ENCODE results near the gene SLC18B1. TPM values are rescaled to one million over a fixed set of nuclear protein-coding genes. Genes with fewer than 3 reads are reported as not detected.

Gene SLC18B1
- polyA plus RNA-seq, 1 experiment: 10.2 TPM

DNA sequence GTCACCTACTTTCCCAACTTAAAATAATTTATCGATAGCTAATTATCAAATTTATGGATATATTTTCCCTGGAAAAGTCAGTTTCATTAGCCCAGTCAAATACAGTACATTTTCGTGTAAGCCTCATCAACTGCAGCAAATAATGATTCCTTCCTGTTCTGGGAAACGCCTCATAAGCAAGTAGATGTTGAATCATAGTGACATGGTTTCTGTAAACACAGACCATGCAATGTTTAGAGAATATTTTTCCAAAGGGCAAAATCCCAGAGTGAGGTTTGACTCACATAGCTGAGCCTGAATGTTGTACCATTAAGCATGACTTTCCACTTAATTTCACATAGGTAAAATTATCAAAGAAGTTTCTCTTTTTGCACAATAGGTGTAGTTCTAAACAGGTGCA lies 67.9 kb downstream of the SLC18B1 start:
- no peak overlapping the region for H3K4me3 ChIP-seq (ENCODE audit: low read depth, low read length)
- H3K27ac ChIP-seq (ENCODE audit: low read depth, low read length): no peak overlapping the region
- no peaks in the 10 kb centered on the region for H3K9me3 ChIP-seq (ENCODE audit: control insufficient read depth, insufficient read depth, low read length)
- no peaks in the 10 kb centered on the region for H3K27me3 ChIP-seq (ENCODE audit: control insufficient read depth, insufficient read depth, low read length)
- ChIA-PET POLR2A (no interaction called here), CTCF (no interaction called here)
- DNase-seq (ENCODE audit: low read depth, low spot score): peak; percentile 68
- TF ChIP-seq, protein P1, sequence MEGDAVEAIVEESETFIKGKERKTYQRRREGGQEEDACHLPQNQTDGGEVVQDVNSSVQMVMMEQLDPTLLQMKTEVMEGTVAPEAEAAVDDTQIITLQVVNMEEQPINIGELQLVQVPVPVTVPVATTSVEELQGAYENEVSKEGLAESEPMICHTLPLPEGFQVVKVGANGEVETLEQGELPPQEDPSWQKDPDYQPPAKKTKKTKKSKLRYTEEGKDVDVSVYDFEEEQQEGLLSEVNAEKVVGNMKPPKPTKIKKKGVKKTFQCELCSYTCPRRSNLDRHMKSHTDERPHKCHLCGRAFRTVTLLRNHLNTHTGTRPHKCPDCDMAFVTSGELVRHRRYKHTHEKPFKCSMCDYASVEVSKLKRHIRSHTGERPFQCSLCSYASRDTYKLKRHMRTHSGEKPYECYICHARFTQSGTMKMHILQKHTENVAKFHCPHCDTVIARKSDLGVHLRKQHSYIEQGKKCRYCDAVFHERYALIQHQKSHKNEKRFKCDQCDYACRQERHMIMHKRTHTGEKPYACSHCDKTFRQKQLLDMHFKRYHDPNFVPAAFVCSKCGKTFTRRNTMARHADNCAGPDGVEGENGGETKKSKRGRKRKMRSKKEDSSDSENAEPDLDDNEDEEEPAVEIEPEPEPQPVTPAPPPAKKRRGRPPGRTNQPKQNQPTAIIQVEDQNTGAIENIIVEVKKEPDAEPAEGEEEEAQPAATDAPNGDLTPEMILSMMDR (IDR thresholded peaks at IDR 0.05; ENCODE audit: low read depth, low read length): no peak

DNA sequence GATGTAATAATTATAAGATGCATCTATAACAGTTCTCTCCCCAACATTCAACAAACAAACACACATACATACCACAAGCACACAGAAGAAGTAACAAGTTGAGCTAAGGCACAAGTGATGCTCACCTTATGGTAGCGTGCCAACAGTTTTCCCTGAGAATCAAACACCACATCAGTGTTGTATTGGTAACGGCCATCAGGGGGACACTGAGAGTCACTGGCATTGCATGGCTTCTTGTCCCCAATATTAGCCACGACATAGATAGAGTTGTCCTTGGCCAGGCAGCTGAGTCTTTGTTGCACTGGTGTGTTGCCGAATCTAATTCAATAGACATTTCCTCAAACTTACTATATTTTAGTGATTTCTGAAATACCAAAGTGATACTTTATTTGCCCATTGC lies 69.8 kb downstream of the SLC18B1 start:
- Histone ChIP-seq H3K4me3 (ENCODE audit: low read depth, low read length) (no peak overlapping the region), H3K27ac (ENCODE audit: low read depth, low read length) (no peak overlapping the region), H3K27me3 (ENCODE audit: control insufficient read depth, insufficient read depth, low read length) (no peaks in the 10 kb centered on the region), H3K9me3 (ENCODE audit: control insufficient read depth, insufficient read depth, low read length) (no peaks in the 10 kb centered on the region)
- ChIA-PET POLR2A (no interaction called here), CTCF (interaction anchor here (0.8 to 1.5 kb wide), 2 partner anchors 59 to 70 kb away, joined by 3 read pairs; partner anchors contain the start of gene SLC18B1)
- TF ChIP-seq, protein P1 (IDR thresholded peaks at IDR 0.05; ENCODE audit: low read depth, low read length): no peak
- no peak for DNase-seq (ENCODE audit: low read depth, low spot score)

DNA sequence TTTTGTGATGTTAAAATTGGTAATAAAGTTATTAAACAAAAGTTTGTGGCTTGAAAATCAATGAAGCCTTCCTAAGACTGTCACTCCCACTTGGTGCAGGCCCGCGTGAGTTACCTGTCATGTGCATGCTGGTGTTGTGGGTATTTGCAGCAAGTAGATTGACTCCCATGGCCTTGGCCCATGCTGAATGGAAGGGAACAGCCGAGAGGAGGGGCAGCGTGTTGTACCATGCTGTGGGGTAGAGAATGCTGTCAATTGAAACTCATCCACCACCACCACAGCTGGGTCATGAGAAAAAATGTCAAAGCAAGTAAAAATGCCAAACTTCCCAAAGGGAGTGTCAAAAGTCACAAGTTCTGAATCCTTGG lies 71.8 kb downstream of the SLC18B1 start:
- Histone ChIP-seq H3K9me3 (ENCODE audit: control insufficient read depth, insufficient read depth, low read length) (no peaks in the 10 kb centered on the region), H3K4me3 (ENCODE audit: low read depth, low read length) (no peak overlapping the region), H3K27me3 (ENCODE audit: control insufficient read depth, insufficient read depth, low read length) (no peaks in the 10 kb centered on the region), H3K27ac (ENCODE audit: low read depth, low read length) (no peak overlapping the region)
- DNase-seq (ENCODE audit: low read depth, low spot score): no peak
- ChIA-PET CTCF (no interaction called here), POLR2A (no interaction called here)
- TF ChIP-seq, protein P1 (IDR thresholded peaks at IDR 0.05; ENCODE audit: low read depth, low read length): no peak

DNA sequence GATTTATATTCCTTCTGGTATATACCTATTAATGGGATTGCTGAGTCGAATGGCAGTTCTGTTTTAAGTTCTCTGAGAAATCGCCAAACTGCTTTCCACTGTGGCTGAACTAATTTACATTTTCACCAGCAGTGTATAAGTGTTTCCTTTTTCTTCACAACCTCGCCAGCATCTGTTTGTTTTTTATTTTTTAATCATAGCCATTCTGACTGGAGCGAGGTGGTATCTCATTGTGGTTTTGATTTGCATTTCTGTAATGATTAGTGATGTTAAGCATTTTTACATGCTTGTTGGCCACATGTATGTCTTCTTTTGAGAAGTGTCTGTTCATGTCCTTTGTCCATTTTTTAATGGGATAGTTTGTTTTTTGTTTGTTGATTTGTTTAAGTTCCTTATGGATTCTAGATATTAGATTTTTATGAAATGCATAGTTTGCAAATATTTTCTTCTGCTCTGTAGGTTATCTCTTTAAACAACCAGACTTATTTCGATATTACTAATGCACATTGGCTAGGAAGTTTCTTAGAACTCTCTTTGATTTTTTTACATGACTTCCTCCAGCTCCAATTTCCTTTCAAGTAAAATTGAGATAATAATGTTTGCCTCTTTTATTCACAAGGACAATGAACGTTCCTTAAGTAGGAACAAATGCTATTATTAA lies 72.4 kb downstream of the SLC18B1 start:
- Histone ChIP-seq H3K27me3 (ENCODE audit: control insufficient read depth, insufficient read depth, low read length) (no peaks in the 10 kb centered on the region), H3K27ac (ENCODE audit: low read depth, low read length) (no peak overlapping the region), H3K4me3 (ENCODE audit: low read depth, low read length) (no peak overlapping the region), H3K9me3 (ENCODE audit: control insufficient read depth, insufficient read depth, low read length) (no peaks in the 10 kb centered on the region)
- POLR2A ChIA-PET: no interaction called here
- CTCF ChIA-PET: no interaction called here
- TF ChIP-seq, protein P1 (IDR thresholded peaks at IDR 0.05; ENCODE audit: low read depth, low read length): no peak
- DNase-seq (ENCODE audit: low read depth, low spot score): no peak

DNA sequence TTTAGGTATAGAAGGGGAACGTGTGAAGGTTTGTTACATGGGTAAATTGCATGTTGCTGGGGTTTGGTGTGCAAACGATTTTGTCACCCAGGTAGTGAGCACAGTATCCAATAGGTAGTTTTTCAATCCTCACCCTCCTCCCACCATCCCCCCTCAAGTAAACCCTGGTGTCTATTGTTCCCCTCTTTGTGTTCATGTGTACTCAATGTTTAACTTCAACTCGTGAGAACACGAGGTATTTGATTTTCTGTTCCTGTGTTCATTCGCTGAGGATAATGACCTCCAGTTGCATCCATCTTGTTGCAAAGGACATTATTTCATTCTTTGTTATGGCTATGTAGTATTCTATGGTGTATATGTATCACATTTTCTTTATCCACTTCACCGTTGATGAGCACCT lies 73.0 kb downstream of the SLC18B1 start:
- DNase-seq (ENCODE audit: low read depth, low spot score): no peak
- Histone ChIP-seq H3K27me3 (ENCODE audit: control insufficient read depth, insufficient read depth, low read length) (no peaks in the 10 kb centered on the region), H3K9me3 (ENCODE audit: control insufficient read depth, insufficient read depth, low read length) (no peaks in the 10 kb centered on the region), H3K27ac (ENCODE audit: low read depth, low read length) (no peak overlapping the region), H3K4me3 (ENCODE audit: low read depth, low read length) (no peak overlapping the region)
- TF ChIP-seq, protein P1 (IDR thresholded peaks at IDR 0.05; ENCODE audit: low read depth, low read length): no peak
- ChIA-PET POLR2A (no interaction called here), CTCF (interaction anchor here (1.7 kb wide), 1 partner anchor 11 kb away, joined by 9 read pairs; the partner anchor contains the start of gene VNN1)
